CD4-positive, alpha-beta T cell treated with Interleukin-2 at 100 ng/mL for 4 hours (primary cell): ENCODE data around the gene PPME1.

ENCODE experiments used
- DNase-seq: peaks from one replicate; pipeline ENCODE4 v3.0.0-alpha.2; 2020; ENCODE audit warnings: low spot score

PPME1 gene

GRCh38 chr11:74226907-74227306, 55.8 kb downstream of the PPME1 start:
- no peak for DNase-seq

GRCh38 chr11:74232311-74232950, 61.3 kb downstream of the PPME1 start:
- DNase-seq = peak; percentile 31

DNA sequence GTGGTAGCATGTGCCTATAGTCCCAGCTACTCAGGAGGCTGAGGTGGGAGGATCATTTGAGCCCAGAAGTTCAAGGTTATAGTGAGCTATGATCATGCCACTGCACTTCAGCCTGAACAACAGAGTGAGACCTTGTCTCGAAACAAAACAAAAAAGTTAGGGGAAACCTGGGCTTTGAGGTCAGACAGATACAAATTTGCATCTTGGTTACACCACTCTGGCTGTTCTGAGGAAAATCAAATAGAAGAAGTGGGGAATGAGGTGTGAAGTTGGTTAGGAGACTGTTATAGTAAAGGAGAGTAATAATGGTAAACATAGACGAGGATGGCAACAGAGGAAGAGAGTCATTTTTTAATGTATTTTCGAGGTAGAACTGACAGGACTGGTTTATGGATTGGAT, 62.6 kb downstream of the PPME1 start:
- no peak for DNase-seq

GRCh38 chr11:74235121-74235520, 64.0 kb downstream of the PPME1 start:
- no peak for DNase-seq

DNA sequence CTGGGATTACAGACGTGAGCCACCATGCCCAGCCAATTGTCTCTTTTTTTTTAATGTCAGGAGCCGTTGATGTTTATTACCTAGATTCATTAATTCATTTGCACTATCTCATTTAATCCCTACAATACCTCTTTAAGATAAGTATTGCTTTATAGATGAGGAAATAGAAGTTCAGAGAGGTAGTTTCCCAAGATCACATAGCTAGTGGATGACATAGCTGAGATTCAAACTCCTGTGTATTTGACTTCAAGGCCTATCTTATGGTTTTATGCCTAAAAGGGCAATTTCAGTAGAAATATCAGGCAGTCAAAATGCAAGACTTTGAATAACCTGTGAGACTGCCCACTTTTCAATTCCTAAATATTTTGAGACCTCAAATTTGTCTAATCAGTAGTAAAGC, 66.5 kb downstream of the PPME1 start:
- DNase-seq = no peak

GRCh38 chr11:74238243-74238642, 67.2 kb downstream of the PPME1 start:
- DNase-seq = no peak

DNA sequence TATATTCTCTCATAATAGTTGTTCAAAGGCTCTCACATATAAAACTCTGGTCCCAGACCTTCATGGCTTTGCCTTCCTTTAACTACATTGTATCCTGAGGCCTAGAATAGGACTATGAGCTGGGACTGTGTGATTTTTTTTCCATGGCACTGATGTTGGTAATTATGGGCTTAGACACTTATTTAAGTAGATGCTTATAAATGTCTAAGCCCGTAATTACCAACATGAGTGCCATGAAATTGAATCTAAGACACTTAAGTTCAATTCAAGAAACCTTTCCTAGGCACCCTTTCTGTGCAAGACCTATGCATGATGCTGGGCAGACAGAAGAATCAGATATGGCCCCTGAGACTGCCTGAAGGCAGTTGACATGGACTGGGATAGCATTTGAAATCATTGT, 77.4 kb downstream of the PPME1 start:
- no peak for DNase-seq

DNA sequence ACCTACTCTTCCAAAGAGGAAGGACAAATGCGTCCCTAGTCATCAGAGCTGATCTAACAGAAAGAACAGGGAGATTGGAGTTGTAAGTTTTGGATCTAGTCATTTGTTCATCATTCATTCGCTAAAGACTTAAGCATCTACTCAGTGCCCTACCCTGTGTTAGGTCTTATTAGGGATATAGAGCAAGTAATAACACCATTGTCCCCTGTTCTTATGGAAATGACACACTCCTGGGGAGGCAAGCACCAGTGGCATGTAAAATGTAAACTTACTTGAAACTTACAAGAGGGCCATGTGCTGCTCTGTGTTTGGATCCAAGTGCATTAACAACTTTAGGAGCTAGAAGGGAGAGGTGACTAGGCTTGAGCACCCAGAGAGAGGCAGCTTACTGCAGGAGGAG, 78.4 kb downstream of the PPME1 start:
- no peak for DNase-seq

GRCh38 chr11:74253361-74253760, 82.3 kb downstream of the PPME1 start:
- DNase-seq = no peak

GRCh38 chr11:74255741-74256375, 84.8 kb downstream of the PPME1 start:
- DNase-seq = peak; percentile 63

DNA sequence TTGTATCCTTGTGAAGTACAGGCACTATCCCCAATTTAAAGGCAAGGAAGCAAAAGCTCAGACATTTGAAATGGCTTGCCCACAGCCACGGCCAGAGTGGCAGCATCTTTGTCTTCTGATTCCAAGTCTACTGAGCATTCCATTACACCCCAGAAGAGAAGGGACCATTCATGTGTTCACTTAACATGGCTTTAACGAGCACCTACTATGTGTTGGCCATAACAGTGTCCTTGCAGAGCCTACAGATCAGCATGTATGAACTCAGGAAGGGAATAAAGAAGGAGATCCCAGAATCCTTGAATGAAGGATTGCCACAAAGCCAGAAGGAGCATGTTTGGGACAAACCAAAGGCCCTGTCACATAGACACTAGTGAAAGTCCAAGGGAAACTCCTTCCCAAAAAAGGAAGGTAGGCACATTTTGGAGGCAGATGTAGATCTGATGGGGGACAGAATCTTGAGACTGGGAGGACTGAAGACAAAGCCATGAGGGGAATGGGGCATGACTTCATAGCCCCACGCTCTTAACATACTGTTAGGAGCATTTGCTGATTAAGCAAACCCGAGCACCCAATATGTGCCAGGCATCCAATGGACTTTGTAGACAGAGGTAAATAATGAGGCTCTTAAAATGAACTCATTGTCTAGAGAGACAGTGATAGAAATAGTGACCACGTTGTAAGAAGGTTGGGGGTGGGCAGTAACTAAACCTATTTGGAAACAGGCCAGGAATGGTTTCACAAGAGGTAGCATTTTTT, 85.5 kb downstream of the PPME1 start:
- DNase-seq = no peak

DNA sequence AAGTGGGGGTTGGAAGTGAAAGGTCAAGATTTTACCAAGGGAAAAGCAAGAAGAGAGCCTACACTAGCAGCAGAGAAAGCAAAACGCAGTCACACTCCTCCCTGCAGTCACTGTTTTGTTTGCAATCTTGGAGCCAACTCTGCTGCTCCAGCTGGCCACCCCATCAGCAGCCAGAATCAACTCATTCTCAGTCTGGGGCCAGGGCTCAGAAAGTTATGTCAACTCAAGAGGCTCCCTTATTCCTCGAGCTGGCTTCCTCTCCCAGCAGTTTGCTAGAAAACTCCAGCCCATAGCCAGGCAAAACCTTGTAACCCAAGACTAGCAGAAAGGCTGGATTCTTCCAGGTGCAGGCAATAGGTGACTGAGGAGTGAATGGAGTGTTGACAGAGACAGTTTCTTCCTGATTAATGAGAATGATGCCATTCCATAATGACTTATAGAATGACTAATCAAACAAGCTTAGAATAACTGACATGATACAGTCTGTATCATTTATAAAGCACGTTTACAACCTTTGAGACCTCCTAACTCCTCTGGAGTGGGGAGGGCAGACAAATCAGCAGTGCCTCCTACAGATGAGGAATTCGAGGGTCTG, 87.0 kb downstream of the PPME1 start:
- no peak for DNase-seq

GRCh38 chr11:74262725-74263124, 91.6 kb downstream of the PPME1 start:
- DNase-seq = no peak

DNA sequence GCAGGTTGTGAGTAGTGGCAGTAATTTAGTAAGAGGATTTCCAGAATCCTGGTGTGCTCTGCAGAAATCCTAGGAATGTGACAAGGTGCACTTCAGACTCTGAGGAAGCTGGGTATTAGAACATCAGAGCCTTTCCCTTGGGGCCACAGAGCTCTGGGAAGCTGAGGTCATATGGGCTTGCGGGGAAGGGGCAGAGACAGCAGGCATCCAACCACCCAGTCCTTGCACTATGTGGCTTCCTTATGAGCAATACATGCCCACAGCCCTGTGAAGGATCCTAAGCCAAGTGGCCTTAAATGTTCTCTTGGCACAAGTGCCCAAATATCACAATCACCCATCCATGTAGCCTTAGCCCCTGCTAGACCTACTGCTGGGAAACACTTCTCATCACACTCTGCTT, 94.2 kb downstream of the PPME1 start:
- DNase-seq = no peak

DNA sequence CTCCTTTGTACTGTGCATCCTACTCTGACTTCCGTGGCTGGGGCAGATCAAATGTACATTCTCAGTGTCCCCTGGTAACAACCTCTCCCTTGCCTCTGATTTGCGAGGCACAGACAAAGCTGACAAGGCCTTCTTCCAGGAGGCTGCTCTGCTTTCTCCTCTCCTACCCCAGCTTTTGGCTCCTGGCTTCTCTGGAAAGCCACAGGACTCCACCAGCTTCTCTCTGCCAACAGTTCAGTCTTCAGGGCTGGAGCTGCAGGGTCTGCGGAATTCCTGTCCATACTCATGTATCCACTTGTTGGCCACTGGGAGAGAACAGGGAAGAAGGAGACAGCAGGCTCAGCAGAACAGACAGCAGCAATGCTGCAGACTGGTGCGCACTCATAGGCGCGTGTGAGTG, 95.9 kb downstream of the PPME1 start:
- DNase-seq = no peak

GRCh38 chr11:74268456-74268855, 97.4 kb downstream of the PPME1 start:
- no peak for DNase-seq

- no peak for DNase-seq
Observed at GRCh38 chr11:74269161-74269811, 98.2 kb downstream of the PPME1 start.

- no peak for DNase-seq
Observed at GRCh38 chr11:74272276-74272675, 101.2 kb downstream of the PPME1 start.

- DNase-seq = no peak
Observed at GRCh38 chr11:74276581-74276980, 105.5 kb downstream of the PPME1 start.

GRCh38 chr11:74278103-74278502, 107.0 kb downstream of the PPME1 start:
- no peak for DNase-seq

GRCh38 chr11:74278721-74279161, 107.7 kb downstream of the PPME1 start:
- DNase-seq = no peak

- DNase-seq = no peak
Observed at GRCh38 chr11:74279256-74279655, 108.2 kb downstream of the PPME1 start.
